COR-L47 (cell line): ENCODE results near the gene BAG3.
"Not testable (repeated sequence)": the region's sequence is repeated elsewhere in the genome, so short reads cannot be mapped to it uniquely, and the experiment has no call there.

Experiments used
- DNase-seq: peaks from one replicate; lab custom pipeline; 2025; lab: John Stamatoyannopoulos, UW

BAG3 gene

DNA sequence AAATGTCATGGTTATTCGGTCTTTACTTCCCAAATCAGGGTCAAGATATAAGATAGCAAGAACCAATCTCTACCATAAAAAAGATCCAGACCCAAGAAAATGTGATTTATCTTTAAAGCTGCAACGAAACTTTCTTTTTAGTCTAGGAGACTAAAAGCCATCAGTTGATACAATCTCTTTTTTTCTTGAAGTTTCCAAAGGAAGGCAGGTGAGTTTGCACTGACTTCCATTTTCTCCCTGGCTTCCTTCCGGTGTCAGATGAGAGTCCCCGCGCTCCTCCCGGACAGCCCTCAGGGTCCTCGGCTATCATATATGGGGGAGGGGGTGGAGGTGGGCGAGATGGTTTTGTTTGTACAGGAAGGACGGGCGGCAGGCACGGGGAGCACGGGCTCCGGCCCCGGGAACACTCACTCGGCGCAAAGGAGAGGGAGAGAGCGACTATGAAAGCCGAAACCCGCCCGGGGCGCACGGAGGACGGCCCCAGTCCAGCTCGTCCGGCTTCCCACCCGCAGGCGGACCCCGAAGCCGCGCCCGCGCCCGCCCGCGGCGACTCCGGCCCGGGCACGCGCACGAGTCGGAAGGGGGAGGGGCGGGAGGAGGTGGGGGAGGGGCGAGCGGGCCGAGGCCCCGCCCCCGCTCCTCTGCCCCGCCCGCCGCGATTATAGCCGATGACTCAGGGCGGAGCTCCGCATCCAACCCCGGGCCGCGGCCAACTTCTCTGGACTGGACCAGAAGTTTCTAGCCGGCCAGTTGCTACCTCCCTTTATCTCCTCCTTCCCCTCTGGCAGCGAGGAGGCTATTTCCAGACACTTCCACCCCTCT lies at the start of gene BAG3:
Gene BAG3 (plus strand): TSS at position 689 of the 822 bp plus-strand sequence. CDS start 296 bp downstream, outside the sequence.
- DNase-seq: peak; percentile 24

DNA sequence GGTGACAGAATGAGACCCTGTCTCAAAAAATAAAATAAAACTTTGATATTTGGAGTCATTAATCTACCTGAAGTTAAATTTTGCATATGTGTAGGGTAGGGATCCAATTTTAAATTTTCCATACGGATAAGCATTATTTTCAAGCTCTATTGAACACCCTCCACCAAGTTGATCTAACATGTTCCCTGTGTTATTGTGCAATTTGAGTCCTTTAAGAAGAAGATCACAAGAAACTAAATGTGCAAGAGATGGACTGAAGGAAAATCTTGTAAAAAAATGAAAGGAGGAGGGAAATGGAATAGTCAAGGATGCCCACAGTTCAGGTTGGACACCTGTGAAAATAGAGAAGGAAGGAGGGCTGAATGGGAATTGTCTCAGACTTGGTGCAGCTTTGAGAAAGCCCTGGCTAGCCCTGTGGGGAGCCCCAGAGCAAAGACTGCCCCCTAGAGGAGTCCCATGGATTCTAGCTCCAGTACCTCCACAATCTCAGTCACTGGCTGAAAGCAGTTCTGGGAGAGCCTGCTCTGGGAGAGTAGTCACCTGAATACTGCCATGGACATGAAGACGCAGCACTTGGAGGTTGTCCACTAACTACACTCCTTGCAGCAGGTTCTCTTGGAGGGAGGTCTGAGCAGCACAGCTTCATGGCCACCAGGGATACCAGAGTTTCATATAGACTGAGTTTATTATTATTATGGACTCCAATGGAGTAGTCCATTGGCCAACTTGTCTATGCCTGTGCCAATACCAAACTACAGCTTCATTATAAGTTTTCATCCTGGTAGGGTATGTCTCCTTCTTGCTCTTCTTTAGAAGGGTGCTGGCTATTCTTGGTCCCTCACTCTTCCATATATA lies 48.7 kb upstream of the BAG3 start:
- DNase-seq: no peak

DNA sequence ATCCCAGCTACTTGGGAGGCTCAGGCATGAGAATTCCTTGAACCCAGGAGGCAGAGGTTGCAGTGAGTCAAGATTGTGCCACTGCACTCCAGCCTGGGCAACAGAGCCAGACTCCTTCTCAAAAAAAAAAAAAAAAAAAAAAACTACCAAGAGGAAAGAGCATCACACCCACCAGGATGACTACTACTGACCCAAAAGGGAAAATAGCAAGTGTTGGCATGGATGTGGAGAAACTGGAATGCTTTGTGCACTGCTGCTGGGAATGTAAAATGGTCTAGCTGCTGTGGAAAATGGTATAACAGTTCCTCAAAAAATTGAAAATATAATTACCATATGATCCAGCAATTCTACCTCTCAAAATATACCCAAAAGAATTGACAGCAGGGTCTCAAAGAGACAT lies 46.7 kb upstream of the BAG3 start:
- DNase-seq: no peak

DNA sequence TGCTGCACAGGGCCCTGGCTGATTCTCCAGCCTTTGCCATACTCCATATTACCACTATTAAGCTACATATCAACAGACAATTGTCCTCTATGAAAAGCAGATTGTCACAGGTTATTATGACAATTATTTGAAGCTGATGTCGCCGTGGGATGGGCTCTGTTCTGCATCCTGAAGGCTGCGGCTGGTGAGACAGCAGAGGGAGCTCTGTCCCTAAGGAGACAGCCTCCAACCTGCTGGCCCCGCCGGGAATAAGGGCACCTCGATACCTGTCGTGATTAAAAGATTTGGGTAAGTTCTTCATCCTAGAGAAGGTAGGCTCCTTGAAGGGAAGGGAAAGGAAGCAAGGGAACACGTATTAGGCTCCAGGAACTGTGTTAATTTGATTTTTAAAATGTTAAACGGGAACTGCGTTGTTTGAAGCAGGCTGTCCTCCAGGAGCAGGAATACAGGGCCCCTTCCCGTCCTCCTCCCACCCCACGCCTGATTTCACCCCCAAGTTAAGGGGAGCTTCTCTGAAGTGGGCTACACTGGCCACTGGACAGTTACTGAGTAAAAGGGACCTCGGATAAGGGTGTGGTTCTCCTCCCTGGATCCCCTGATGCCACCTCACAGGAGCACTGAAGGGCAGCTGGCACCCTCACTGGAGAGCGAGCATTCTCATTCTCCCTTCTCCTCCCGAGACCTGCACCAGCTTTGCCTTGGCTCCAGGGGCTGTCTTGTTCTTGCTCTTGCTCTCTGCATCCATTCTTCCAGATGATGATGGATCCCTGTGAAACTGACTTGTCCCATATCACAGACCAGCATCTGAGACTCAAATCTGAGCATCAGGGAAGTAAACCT lies 42.6 kb upstream of the BAG3 start:
- peak; percentile 20 for DNase-seq

DNA sequence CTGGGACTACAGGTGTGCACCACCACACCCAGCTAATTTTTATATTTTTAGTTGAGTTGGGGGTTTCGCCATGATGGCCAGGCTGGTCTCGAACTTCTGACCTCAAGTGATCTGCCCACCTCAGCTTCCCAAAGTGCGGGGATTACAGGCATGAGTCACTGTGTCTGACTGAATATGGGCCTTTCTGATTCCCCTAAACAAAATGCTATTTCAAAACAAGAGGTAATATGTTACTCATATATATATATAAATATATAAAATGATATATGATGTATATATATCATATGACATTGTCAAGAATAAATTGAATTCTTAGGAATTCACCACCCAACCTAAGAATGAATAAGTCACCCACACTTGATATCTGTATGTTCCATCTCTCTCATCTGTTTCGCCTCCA lies 41.7 kb upstream of the BAG3 start:
- no peak for DNase-seq

DNA sequence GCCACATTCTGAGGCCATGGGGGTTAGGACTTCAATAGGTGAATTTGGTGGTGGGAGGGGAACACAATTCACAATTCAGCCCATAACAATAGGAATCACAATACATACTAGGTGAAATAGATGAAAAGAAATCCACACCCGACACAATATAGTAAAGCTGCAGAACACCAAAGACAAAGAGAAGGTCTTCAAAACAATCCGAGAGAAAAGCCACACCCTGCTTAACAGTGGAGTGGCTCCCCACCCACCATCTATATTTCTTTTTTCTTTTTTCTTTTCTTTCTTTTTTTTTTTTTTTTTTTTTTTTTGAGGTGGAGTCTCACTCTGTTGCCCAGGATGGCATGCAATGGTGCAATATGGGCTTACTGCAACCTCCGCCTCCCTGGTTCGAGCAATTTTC lies 39.7 kb upstream of the BAG3 start:
- no peak for DNase-seq

DNA sequence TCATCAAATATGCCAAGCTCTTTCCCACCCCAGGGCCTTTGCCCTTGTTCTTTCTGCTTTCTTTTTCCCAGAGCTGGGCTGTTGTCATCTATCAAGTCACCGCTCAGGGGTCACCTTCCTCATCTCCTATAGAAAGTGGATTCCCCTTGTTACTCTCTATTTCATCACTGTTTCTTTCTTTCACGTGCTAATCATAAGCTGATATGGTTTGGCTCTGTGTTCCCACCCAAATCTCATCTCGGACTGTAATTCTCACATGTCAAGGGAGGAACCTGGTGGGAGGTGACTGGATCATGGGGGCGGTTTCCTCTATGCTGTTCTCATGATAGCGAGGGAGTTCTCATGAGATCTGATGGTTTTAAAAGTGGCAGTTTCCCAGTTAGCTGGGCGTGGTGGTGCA lies 37.4 kb upstream of the BAG3 start:
- DNase-seq: no peak

DNA sequence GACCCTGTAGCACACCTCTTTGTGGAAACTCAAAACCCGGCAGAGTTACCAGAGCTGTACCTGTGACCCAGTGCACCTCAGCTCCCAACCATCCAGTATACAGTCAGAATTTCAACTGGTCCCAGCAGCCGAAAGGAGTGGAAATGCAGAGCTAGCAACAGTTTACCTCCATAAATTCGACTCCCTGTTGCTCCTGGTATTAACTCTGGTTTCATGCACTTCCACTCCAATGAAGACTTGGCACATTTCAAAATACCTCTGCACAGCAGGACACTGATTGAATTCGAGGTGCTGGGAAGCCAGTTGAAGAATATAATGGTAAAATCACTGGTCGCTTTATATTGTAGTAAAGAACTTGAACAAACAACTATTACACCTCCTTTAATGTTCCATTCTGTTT lies 36.5 kb upstream of the BAG3 start:
- no peak for DNase-seq

DNA sequence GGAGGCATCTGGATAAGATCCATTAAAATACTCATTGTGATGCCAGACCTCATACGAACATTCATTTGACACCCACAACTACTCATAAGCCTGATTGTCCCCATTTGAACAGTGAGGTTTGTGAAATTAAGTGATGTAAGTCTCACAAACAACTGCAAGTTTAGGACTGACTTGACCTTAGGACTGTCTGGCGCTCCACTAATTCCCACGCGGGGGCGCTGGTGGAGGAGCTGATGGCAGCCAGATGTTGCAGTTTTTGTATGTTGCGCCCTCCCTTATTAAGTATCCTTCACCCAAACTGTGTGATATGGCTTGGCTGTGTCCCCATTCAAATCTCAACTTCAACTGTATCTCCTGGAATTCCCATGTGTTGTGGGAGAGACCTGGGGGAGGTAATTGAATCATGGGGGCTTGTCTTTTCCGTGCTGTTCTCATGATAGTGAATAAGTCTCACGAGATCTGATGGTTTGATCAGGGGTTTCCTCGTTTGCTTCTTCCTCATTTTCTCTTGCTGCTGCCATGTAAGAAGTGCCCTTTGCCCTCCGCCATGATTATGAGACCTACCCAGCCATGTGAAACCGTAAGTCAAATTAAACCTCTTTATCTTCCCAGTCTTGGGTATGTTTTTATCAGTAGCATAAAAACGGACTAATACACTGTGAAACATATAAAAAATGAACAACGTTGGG lies 34.2 kb upstream of the BAG3 start:
- DNase-seq: no peak

DNA sequence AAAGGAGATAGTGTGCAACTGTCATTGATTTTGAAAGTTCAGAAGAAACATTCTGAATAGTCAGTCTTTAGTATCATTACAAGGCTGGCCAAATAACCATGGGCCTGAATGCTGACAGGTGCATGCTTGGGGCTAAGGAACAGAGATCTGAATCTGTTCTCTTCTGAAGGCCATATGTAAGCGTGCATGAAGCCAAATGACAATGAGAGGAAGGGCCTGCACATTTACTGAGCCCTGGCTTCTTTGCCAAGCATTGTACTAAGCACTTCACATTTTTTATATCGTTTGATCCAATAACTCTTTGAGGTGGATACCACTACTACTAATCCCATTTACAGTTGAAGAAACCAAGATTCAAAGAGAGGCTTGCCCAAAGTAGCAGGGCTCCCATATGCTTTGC lies 32.0 kb upstream of the BAG3 start:
- no peak for DNase-seq

DNA sequence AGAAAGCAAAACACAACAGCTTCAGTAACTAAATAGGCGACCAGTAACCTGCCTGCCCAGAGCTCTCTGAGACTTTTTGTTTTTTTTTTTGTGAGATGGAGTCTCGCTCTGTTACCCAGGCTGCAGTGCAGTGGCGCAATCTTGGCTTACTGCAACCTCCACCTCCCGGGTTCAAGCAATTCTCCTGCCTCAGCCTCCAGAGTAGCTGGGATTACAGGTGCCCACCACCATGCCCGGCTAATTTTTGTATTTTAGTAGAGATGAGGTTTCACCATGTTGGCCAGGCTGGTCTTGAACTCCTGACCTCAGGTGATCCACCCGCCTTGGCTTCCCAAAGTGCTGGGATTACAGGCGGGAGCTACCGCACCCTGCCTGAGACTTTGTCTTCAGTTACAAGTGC lies 31.4 kb upstream of the BAG3 start:
- DNase-seq: not testable (repeated sequence)

DNA sequence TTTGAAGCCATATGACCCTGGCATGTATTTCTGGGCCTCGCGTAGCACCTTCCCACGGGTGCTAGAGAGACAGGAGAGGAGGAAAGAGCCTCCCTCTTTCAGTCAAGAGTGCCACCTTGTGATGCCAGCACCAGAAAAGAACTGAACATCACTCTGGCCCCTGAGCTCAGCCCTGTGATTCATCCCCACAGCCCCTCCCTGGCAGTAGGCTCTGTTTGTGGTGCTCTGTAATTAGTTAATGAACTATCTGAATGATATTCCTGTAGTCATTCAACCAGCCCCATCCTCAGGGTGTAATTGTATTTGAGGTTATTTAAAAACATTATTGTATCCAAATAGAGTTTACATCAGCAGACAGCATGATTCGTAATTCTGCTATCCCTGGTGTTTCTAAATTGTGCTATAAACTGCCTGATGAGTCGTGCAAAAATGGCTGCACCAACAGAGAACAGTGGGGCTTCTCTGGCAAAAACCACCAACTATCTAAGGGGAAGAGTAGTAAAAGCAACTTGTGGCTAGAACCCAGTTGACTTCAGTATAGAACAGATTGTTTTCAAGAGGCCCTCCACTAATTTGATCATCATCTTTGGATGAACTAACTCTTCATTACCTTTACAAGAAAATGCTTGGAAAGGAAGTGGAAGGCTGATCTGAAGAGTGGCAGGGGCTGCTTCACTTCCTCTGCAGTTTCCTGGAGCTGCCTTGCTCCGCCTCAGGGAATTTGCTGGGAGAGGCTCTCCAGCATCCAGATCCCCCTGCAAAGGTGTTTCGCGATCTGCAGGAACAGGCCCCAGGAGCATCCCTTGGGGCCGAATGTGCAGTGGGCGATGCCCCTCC lies 30.7 kb upstream of the BAG3 start:
- no peak for DNase-seq

DNA sequence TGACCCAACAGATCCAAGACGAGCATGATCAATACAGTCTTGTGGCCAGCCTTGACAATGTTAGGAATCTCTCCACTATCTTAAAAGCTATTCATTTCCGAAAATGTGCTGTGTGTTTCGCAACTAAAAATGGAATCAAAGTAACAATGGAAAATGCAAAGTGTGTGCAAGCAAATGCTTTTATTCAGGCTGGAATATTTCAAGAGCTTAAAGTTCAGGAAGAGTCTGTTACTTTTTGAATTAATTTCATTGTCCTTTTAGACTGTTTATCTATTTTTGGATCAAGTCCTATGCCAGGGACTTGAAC lies 30.1 kb upstream of the BAG3 start:
- DNase-seq: no peak

DNA sequence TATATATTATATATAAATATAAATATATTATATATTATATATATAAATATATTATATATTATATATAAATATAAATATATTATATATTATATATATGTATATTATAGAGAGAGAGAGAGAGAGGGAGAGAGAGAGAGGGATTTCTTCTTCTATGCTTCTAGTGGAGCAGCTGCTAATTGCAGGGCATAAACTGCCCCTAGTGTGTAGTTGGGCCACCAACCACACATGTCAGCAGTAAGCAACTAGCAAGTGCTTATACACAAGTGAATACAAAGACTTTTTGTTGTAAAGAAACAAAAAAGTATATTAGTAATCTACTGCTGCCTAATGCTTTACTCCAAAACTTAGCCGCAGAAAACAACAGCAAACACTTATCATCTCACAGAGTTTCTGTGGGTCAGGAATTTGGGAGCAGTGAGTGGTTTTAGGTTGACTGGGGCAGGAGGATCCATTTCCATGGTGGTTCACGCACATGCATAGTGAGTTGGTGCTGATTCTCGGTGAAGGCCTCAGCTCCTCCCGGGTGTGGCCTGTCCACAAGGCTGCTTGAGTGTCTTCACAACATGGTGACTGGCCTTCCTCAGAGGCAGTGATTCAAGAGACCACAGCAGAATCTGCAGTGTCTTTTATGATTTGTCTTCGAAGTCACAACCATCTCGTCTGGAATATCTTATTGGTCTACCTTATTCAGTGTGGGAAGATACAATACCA lies 25.5 kb upstream of the BAG3 start:
- no peak for DNase-seq

DNA sequence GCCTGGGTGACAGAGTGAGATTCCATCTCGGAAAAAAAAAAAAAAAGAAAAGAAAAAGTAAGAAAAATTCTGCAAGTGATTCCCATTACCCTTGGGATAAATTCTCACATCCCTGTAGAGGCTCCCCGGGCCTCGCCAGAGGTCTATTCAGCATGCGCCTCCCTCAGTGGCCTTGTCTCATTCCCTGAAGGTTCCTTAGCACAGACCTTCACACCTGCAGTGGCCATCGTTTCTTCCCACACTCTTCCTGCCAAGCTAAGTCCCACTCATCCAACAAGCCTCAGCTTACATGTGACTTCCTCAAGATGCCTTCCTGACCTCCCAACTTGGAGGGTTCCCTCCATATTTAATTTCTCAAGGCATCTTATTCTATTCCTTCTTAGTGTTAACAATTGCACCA lies 20.9 kb upstream of the BAG3 start:
- DNase-seq: no peak

DNA sequence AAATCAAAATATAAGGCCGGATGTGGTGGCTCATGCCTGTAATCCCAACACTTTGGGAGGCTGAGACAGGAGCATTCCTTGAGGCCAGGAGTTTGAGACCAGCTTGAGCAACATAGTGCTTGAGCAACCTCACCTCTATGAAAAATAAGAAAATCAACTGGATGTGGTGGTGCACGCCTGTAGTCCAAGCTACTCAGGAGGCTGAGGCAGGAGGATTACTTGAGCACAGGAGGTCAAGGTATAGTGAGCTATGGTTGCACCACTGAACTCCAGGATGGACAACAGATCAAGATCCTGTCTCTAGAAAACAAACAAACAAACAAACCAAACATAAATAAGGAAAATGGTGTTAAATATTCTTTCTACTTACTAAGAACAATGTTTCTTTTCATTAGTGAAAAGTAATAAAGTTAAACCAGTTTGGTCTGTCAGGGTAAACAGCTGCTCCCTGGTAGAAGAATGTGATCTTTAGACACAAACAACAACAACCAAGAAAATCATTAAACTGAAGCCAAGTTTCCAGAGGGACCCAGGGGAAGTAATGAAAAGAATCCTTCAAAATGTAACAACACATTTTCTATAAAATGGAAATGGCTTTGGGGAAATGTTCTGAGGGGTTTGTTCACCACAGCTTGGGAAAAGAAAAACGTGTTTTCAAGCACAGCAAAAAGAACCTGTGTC lies 17.5 kb upstream of the BAG3 start:
- no peak for DNase-seq

DNA sequence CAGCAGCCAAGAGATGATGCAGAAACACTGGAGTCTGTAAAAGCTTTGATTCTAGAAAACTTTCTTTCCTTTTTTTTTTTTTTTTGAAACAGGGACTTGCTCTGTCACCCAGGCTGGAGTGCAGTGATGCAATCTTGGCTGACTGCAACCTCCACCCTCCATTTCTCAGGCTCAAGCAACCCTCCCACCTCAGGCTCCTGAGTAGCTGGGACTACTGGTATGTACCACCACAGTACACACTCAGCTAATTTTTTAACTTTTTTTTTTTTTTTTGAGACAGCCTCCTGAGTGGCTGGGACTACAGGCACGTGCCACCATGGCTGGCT lies 17.0 kb upstream of the BAG3 start:
- DNase-seq: no peak

DNA sequence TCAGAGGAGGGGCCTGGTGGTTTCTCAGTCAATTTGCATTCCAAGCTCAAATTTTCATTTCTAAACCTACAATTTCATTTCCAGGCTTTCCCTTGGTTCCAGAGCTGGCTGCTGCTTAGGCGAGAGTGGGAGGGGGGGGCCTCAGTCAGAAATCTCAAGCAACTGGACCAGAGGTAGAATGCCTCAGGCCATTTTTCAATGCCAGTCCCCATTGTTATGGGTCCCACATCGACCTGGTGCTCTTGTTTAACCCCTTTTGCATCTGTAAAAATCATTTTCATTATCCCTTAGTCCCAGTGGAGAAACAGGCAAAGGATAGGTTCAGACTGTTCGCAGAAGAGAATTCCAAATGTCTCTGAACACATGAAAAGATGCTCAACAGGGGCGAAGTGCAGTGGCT lies 13.5 kb upstream of the BAG3 start:
- DNase-seq: no peak

DNA sequence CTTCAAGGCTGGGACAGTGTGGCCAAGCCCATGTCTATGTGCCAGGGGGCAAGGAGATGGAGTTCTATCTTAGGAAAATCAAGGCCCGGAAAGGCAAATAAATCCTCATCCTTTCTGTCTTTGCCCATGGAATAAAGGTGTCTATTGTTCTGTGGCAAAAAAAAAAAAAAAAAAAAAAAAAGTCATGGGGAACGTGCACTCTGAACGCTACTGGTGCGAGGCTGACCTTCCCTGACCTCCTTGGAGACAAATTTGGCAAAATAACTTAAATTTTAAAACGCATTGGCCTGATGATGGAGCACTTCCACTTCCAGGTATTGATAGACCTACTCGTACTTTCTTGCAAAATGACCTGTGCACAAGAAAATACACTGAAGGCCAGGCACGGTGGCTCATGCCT lies 12.2 kb upstream of the BAG3 start:
- no peak for DNase-seq

DNA sequence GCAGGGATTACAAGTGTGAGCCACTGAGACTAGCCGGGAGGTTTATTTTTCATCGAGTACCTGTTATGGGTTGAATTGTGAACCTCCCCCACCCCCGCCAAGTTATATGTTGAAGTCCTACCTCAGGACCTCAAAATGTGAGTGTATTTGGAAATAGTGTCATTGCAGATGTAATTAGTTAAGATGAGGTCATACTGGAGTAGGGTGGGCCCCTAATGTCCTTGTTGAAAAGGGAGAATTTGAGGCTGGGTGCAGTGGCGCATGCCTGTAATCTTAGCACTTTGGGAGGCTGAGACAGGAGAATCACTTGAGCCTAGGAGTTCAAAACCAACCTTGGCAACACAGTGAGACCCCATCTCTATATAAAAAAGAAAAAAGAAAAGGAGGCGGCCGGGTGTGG lies 10.8 kb upstream of the BAG3 start:
- DNase-seq: no peak
